ENCODE results near the gene MRPS9.

Gene MRPS9

DNA sequence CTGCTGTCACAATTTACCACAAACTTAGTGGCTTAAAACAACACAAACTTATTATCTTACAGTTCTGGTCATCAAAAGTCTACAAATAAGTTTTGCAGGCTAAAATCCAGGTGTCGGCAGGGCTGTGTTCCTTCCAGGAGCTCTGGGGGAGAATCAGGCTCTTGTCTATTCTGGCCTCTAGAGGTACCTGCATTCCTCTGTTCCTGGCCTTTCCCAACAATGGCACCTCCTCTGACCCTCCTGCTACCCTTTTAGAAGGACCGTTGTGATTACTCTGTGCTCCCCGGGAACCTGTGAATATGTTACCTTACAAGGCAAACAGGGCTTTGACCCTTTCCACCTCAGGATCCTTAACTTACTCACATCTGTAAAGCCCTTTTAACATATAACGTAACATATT, 98.5 kb downstream of the MRPS9 start:
- Histone ChIP-seq H3K27me3 (no peaks in the 10 kb centered on the region), H3K36me3 (no peaks in the 10 kb centered on the region), H3K27ac (no peak overlapping the region), H3K4me1 (no peaks in the 10 kb centered on the region), H3K4me3 (no peak overlapping the region), H3K9me3 (no peaks in the 10 kb centered on the region)
- DNase-seq, result no peak
- TF ChIP-seq, protein P1, sequence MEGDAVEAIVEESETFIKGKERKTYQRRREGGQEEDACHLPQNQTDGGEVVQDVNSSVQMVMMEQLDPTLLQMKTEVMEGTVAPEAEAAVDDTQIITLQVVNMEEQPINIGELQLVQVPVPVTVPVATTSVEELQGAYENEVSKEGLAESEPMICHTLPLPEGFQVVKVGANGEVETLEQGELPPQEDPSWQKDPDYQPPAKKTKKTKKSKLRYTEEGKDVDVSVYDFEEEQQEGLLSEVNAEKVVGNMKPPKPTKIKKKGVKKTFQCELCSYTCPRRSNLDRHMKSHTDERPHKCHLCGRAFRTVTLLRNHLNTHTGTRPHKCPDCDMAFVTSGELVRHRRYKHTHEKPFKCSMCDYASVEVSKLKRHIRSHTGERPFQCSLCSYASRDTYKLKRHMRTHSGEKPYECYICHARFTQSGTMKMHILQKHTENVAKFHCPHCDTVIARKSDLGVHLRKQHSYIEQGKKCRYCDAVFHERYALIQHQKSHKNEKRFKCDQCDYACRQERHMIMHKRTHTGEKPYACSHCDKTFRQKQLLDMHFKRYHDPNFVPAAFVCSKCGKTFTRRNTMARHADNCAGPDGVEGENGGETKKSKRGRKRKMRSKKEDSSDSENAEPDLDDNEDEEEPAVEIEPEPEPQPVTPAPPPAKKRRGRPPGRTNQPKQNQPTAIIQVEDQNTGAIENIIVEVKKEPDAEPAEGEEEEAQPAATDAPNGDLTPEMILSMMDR (IDR thresholded peaks at IDR 0.05), result no peak
- intact Hi-C loops (cut with DNase I; ENCODE audit: low total_unique reads), result no loop called here

DNA sequence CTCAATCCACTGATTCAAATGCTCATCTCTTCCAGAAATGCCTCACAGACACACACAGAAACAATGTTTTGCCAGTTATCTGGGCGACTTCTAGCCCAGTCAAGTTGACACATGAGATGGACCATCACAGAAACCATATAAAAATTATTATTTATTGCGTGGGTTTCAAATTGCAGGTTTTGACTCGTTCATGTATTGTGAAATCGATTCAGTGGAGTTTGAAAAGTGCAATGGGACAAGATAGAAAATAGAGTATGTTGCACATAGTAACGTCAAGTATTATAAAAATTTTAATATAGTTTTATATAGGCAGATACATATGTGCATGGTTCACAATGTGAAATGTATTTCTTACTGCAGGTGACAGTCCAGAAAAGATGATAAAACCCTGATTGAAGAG, 100.8 kb downstream of the MRPS9 start:
- H3K27ac ChIP-seq, result no peak overlapping the region
- no peak for DNase-seq
- peaks cover 0 to 5% (median 0%) of the 10 kb centered on the region in 4 donors for H3K4me1 ChIP-seq
- TF ChIP-seq, protein P1 (IDR thresholded peaks at IDR 0.05), result no peak
- no peaks in the 10 kb centered on the region for H3K9me3 ChIP-seq
- intact Hi-C loops (cut with DNase I; ENCODE audit: low total_unique reads), result no loop called here
- H3K36me3 ChIP-seq, result no peaks in the 10 kb centered on the region
- peaks cover 0 to 4% of the 10 kb centered on the region in 2 donors for H3K27me3 ChIP-seq
- no peak overlapping the region for H3K4me3 ChIP-seq

DNA sequence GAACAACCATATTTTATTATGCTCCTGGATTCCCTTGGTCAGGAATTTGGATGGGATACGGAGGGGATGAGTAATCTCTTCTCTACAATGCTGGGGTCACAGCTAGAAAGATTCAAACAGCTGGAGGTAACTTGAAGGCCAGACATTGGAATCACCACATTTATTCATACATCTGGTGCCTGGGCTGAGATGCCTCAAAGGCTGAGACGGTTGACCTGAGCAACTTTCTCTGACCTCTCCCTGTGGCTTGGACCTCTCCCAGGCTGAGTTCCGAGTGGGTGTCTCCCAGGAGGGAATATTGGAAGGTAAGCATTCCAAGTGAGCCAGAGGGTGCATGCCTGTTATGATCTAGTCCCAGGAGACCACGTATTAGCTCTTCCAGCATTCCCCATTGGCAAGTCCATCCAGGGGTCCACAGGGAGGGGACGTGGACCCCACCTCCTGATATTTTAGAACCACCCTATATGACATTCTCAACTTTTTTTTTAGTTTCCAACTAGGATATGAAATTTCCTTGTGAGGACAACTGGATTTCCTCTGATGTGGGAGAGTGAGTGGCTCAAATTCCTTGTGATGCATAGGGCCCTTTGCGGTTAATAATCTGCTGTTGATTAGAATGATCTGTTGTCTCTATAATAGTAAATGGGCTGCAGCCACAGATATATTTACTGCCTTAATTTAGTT, 101.8 kb downstream of the MRPS9 start:
- intact Hi-C loops (cut with DNase I; ENCODE audit: low total_unique reads), result no loop called here
- Histone ChIP-seq H3K36me3 (no peaks in the 10 kb centered on the region), H3K27me3 (peaks cover 0 to 14% of the 10 kb centered on the region in 2 donors), H3K27ac (no peak overlapping the region), H3K9me3 (no peaks in the 10 kb centered on the region), H3K4me1 (peaks cover 0 to 14% (median 3%) of the 10 kb centered on the region in 4 donors), H3K4me3 (no peak overlapping the region)
- TF ChIP-seq, protein P1 (IDR thresholded peaks at IDR 0.05), result no peak
- no peak for DNase-seq

DNA sequence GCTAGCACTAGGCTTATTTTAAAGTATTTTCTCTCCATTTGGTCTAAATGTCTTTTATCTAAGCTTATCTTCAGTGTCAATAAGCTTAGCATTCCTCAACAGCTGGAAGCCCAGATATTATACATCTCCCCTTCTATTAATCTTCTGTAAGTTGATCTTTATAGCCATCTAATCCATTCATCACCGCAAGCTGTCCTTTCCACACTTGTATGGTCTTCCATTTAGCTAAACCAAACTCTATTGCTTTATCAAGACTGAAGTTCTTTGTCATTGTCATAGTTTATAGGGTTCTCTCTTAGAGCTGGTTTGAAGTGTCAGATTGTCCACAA, 102.3 kb downstream of the MRPS9 start:
- intact Hi-C loops (cut with DNase I; ENCODE audit: low total_unique reads), result no loop called here
- TF ChIP-seq, protein P1 (IDR thresholded peaks at IDR 0.05), result no peak

DNA sequence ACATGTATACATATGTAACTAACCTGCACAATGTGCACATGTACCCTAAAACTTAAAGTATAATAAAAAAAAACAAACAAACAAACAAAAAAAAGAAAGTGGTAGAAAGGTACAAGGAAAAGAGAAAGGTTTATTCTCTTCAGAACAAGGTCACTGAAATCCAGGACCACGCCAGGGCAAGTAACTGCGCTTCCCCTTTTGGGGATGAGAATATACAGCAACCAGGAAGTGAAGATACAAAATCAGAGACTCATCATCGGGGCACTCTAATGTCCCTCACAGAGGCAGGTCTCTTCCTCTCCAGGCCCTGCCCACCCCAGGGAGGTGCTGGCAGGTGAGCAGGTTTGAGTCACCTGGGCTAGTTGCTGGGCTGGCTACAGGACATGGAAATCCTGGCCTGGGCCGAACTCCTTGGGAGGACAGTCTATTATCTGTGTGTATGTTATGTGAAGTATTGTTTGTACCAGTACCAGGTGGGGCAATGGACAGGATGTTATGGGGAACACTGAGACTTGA, 103.3 kb downstream of the MRPS9 start:
- intact Hi-C loops (cut with DNase I; ENCODE audit: low total_unique reads), result no loop called here
- H3K36me3 ChIP-seq, result no peaks in the 10 kb centered on the region

More for the DNA sequence above, 102.3 kb downstream of the MRPS9 start:
- Histone ChIP-seq H3K36me3 (no peaks in the 10 kb centered on the region), H3K27me3 (peaks cover 0 to 19% of the 10 kb centered on the region in 2 donors), H3K27ac (no peak overlapping the region), H3K4me1 (peaks cover 0 to 14% (median 3%) of the 10 kb centered on the region in 4 donors), H3K4me3 (no peak overlapping the region), H3K9me3 (no peaks in the 10 kb centered on the region)
- no peak for DNase-seq

More for the DNA sequence above, 103.3 kb downstream of the MRPS9 start:
- TF ChIP-seq, protein P1 (IDR thresholded peaks at IDR 0.05), result no peak
- no peak for DNase-seq
- no peaks in the 10 kb centered on the region for H3K9me3 ChIP-seq
- peaks cover 0 to 25% of the 10 kb centered on the region in 2 donors for H3K27me3 ChIP-seq
- no peak overlapping the region for H3K27ac ChIP-seq
- H3K4me1 ChIP-seq, result peaks cover 0 to 14% (median 3%) of the 10 kb centered on the region in 4 donors
- no peak overlapping the region for H3K4me3 ChIP-seq
